MCF 10A (cell line): ENCODE measurements around the gene PBX1. TPM values are rescaled to one million over a fixed set of nuclear protein-coding genes. Genes with fewer than 3 reads are reported as not detected.

Source experiments
- BruUV-seq: library from RNA; stranded (reverse); fragments of 400-500 nt; replicated peaks from 2 replicates; lab custom pipeline; 2021; lab: Mats Ljungman, UMichigan
- CTCF ChIA-PET: fragments of 300-600 bp; sonication (Branson Sonifier 250); formaldehyde crosslinking; extraction: SDS; loops from one replicate; lab custom pipeline; 2021; ENCODE audit warnings: antibody characterized with exemption, inconsistent platforms; lab: Yijun Ruan, JAX
- POLR2A ChIA-PET: fragments of 300-600, 350-650 bp; sonication (Branson Sonifier 250); formaldehyde crosslinking; extraction: SDS; loops from one replicate; lab custom pipeline; 2020; ENCODE audit warnings: antibody characterized with exemption, inconsistent platforms; lab: Yijun Ruan, JAX
- DNase-seq: peaks from one replicate; pipeline ENCODE4 v3.0.0-alpha.2; 2018; ENCODE audit not compliant: unreplicated experiment
- H3K27ac Mint-ChIP-seq: one replicate; pipeline ENCODE4 v1.8.0; 2022; ENCODE audit warnings: mild to moderate bottlenecking, low read depth, mixed read lengths; ENCODE audit not compliant: unreplicated experiment
- H3K27me3 Mint-ChIP-seq: one replicate; pipeline ENCODE4 v1.8.0; 2022; ENCODE audit warnings: mixed read lengths; ENCODE audit not compliant: insufficient read depth, unreplicated experiment
- H3K36me3 Mint-ChIP-seq: one replicate; pipeline ENCODE4 v1.8.0; 2022; ENCODE audit warnings: mild to moderate bottlenecking, moderate library complexity, mixed read lengths; ENCODE audit not compliant: insufficient read depth, unreplicated experiment
- H3K4me1 Mint-ChIP-seq: one replicate; pipeline ENCODE4 v1.8.0; 2022; ENCODE audit warnings: mixed read lengths; ENCODE audit not compliant: insufficient read depth, unreplicated experiment
- H3K4me3 Mint-ChIP-seq: one replicate; pipeline ENCODE4 v1.8.0; 2022; ENCODE audit warnings: mild to moderate bottlenecking, moderate library complexity, mixed read lengths; ENCODE audit not compliant: unreplicated experiment
- H3K9me3 Mint-ChIP-seq: one replicate; pipeline ENCODE4 v1.8.0; 2022; ENCODE audit warnings: mixed read lengths; ENCODE audit not compliant: unreplicated experiment
- intact Hi-C: fragments of 100-400 bp; cut with micrococcal nuclease; formaldehyde crosslinking; loops from 2 replicates; pipeline ENCODE4 v1.14.1; 2022
- total RNA-seq: library from RNA; stranded (reverse); gene quantifications from 2 replicates; pipeline ENCODE4 v1.2.3, GENCODE V29; 2022
- TF ChIP-seq, protein P1 (sequence below): fragments of 200-600 bp; IDR thresholded peaks from one replicate; pipeline ENCODE4 v1.8.0; 2022; ENCODE audit warnings: antibody characterized with exemption, mild to moderate bottlenecking; ENCODE audit not compliant: unreplicated experiment

Gene PBX1
- total RNA-seq, 1 experiment from 2014 or later = 5.8 TPM

DNA sequence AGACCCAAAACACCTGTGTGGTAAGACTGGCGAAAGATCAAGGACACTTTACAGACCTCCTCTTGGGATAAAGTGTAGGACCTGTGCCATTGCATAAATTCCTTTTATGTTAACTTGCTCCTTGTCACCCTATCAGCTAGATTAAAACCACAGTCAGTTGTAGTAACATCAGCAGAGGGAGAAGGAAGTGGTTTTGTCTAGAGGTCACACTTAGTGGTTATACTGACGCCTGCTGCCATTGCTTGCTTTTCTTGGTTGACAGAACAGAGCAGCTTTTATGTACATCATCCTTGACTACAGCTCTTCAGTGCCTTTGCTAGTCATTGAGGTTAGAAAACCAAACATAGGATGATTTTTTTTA is 101.4 kb downstream of the PBX1 start:
- Mint-ChIP-seq H3K27me3 (no peaks in the 10 kb centered on the region), H3K27ac (no peak overlapping the region), H3K36me3 (no peaks in the 10 kb centered on the region), H3K4me3 (no peak overlapping the region), H3K4me1 (peaks cover 6% of the 10 kb centered on the region), H3K9me3 (no peaks in the 10 kb centered on the region)
- no peak for DNase-seq
- intact Hi-C loops = no loop called here
- TF ChIP-seq, protein P1, sequence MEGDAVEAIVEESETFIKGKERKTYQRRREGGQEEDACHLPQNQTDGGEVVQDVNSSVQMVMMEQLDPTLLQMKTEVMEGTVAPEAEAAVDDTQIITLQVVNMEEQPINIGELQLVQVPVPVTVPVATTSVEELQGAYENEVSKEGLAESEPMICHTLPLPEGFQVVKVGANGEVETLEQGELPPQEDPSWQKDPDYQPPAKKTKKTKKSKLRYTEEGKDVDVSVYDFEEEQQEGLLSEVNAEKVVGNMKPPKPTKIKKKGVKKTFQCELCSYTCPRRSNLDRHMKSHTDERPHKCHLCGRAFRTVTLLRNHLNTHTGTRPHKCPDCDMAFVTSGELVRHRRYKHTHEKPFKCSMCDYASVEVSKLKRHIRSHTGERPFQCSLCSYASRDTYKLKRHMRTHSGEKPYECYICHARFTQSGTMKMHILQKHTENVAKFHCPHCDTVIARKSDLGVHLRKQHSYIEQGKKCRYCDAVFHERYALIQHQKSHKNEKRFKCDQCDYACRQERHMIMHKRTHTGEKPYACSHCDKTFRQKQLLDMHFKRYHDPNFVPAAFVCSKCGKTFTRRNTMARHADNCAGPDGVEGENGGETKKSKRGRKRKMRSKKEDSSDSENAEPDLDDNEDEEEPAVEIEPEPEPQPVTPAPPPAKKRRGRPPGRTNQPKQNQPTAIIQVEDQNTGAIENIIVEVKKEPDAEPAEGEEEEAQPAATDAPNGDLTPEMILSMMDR = no peak
- POLR2A ChIA-PET = no interaction called here
- BruUV-seq = no TSS peak
- CTCF ChIA-PET = interaction anchor here (1.0 to 1.4 kb wide), 2 partner anchors 125 to 127 kb away, joined by 3 read pairs; no protein-coding TSS in a partner anchor

DNA sequence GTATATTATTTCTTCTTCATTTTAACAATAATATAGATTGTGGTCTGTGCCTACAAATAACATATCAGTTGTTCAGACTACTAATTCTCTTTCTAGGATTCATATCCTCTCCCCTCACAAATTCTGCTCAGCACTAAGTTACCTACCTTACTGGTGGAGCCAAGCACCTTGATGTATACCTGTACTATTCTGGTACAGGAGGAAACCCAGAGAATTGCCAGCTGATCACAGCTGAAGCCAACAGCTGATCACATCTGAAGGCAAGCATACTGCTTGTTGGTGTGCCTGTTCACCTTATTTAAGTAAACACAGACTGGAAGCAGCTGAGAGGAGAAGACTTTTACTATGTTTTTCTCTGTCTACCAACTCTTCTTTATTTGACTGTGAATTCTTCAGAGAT is 101.8 kb downstream of the PBX1 start:
- Mint-ChIP-seq H3K4me3 (no peak overlapping the region), H3K27ac (no peak overlapping the region), H3K9me3 (no peaks in the 10 kb centered on the region), H3K36me3 (no peaks in the 10 kb centered on the region), H3K27me3 (no peaks in the 10 kb centered on the region), H3K4me1 (peaks cover 6% of the 10 kb centered on the region)
- CTCF ChIA-PET = interaction anchor here (0.5 to 1.4 kb wide), 3 partner anchors 9 to 127 kb away, joined by 3 to 5 read pairs (median 3); no protein-coding TSS in a partner anchor
- no peak for DNase-seq
- TF ChIP-seq, protein P1 = no peak
- BruUV-seq = no TSS peak
- intact Hi-C loops = no loop called here
- POLR2A ChIA-PET = no interaction called here

DNA sequence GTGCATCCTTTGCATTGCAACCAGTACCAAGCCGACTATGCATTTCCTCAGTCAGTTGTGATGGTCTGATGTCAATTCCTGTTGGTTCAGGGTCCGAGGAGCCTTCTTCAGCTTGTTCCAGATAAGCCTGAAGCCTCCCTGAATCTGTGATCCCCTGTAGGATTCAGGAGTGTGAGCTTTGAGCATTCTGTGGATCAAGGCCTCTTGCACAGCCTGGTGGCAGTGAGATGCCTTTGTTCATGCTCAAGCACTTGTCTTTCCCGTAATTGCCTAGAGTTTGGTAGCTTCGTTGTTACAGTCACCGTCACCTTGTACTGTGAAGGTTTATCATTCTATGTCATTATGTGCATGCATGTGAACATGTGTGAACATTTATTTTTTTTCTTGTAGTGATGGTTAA is 103.5 kb downstream of the PBX1 start:
- CTCF ChIA-PET = interaction anchor here (0.6 to 0.9 kb wide), 4 partner anchors 27 to 268 kb away, joined by 3 to 5 read pairs (median 4); no protein-coding TSS in a partner anchor
- Mint-ChIP-seq H3K4me3 (no peak overlapping the region), H3K9me3 (no peaks in the 10 kb centered on the region), H3K36me3 (no peaks in the 10 kb centered on the region), H3K27me3 (no peaks in the 10 kb centered on the region), H3K4me1 (no peaks in the 10 kb centered on the region), H3K27ac (no peak overlapping the region)
- TF ChIP-seq, protein P1 = no peak
- intact Hi-C loops = no loop called here
- no peak for DNase-seq
- POLR2A ChIA-PET = no interaction called here
- BruUV-seq = no TSS peak

DNA sequence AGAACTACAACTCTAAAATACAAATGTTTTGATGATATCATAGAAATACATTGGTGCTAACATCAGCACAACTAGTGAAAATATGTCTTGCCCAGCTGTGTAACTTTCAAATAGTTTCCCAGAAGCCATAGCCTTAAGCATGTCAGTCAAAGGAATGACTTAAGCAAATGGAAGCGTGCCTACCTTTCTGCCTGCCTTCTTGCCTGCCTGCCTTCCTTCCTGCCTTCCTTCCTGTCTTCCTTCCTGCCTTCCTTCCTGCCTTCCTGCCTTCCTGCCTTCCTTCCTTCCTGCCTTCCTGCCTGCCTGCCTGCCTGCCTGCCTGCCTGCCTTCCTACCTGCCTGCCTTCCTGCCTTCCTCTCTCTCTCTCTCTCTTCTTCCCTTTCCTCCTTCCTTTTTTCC is 104.0 kb downstream of the PBX1 start:
- ChIA-PET CTCF (interaction anchor here (0.6 kb wide), 2 partner anchors 27 to 268 kb away, joined by 4 to 5 read pairs; no protein-coding TSS in a partner anchor), POLR2A (no interaction called here)
- H3K4me1 Mint-ChIP-seq = no peaks in the 10 kb centered on the region
- H3K27ac Mint-ChIP-seq = no peak overlapping the region
- no peak overlapping the region for H3K4me3 Mint-ChIP-seq
- no peak for DNase-seq
- BruUV-seq = no TSS peak
- intact Hi-C loops = no loop called here
- H3K27me3 Mint-ChIP-seq = no peaks in the 10 kb centered on the region
- no peaks in the 10 kb centered on the region for H3K9me3 Mint-ChIP-seq
- TF ChIP-seq, protein P1 = no peak
- no peaks in the 10 kb centered on the region for H3K36me3 Mint-ChIP-seq
